ENCODE measurements around the gene GRM7.

GRM7 gene

DNA sequence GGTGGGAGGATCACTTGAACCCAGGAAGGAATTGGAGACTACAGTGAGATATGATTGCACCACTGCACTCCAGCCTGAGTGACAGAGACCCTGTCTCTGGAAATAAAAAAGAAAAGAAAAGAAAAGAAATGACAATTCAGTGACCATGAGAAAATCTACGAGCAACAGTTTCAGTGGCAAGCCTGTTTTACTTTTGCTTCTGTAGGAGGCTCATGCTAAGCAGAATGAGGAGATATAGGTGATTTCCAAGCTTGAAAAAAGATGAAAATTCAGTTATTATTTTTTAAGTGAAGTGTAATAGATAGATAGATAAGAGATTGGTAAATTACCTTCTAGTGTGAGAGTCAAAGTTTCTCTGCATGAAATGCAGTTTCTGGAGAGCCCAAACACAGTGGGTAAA is 651.1 kb downstream of the GRM7 start:
- no peak for DNase-seq

DNA sequence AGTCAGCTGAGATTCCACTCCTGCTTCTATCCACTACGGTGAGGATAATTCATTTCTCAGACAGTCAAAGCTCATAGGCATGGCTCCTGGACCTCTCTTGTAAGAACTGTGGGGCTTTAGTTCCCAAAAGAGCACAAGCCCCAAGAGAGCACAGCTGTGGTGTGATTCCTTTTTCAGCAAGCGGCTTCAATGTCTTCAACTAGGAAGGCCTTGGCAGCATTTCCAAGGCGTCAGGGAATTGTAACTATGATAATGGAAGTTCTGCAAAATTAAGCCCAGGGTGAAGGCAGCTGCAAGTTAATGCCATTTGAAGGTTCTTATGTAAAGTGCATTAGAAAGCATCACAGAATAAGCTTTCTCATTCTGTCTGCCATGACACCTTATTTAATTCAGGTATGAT is 657.1 kb downstream of the GRM7 start:
- DNase-seq = no peak

DNA sequence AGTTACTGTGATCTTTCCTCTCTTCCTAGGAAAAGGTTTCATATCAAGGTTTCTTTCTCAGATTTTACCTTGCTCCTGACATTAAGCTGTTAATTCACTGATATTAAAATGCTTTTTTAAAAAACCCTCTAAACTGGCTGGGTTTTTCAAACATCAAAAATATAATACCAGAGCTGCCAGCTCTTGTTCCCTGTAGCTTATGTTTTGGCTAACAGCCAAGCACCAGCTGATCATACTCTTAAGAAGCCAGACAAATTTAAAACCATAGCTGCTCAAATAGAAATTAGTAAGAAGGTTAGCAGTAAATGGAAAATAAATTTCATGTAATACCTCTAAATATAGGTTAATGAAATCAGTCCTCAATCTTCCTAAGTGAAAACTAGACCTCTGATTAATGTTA is 657.5 kb downstream of the GRM7 start:
- DNase-seq = no peak

DNA sequence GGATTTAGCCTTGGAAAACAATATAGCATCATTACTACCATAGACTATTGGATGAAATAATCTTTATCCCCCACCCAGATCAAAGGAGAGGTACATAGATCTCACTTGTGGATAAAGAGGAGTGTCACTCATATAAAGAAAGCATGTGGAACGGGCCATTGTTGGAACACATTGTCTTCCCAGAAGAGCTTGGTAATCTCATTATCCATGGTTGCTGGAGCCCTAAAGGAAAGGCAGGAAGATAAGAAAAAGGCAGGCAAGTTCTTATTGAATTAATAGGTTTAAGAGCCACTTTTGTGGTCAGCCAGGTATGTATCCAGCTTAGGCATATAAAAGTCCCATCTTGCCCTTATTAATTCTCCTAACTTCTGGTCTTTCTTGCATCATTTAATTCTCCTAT is 659.1 kb downstream of the GRM7 start:
- DNase-seq = no peak

DNA sequence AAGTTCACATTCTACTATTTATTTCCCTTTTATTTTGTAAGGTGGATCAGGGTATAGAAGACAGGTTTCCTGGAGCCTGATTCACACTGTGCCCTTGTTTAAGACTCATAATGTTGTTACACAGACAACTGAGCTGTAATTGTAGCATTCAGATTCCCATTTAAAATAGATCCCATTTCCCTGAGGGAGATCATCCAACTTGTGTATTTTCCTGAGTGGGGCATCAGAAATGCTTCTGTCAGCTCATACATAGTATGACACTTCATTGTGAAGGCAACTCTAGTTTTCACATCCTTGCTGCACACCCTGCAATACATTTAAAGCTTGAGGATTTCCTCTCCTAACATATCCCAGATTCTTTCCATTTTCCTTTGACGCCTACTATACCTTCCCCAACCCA is 659.7 kb downstream of the GRM7 start:
- DNase-seq = no peak

DNA sequence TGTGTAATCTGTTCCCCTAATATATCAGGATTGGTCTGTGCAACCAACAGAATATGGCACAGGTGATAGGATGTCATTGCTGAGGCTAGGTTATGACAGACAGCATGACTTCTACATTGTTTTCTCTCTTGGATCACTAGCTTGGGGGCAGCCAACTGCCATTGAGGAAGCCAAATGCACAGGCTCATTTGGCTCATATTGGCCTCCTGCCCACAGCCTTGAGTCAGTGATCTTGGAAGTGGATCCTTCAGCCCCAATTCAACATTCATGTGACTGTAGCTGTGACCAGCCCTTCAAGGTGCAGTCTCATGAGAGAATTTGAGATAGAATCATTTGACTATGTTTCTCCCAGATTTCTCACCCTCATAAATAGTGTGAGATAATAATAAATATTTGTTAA is 675.6 kb downstream of the GRM7 start:
- DNase-seq = no peak

DNA sequence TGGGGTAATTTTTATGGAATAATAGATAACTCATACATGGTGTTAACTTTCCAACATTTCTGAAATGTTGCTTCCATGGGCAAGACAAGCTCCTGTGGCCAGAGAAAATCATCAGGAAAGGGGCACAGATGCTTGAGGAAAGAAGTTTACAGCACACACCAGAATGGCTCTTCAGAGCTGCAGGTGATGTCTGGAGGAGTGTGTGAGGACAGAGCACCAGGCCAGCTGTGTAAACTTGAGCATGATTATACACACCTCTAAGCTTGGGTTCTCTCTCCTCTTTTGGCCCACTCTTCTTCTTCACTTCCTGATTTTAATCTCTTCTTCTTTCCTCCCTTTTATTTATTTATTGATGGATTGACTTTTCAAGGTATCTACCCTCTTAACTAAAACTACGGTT is 676.0 kb downstream of the GRM7 start:
- no peak for DNase-seq

DNA sequence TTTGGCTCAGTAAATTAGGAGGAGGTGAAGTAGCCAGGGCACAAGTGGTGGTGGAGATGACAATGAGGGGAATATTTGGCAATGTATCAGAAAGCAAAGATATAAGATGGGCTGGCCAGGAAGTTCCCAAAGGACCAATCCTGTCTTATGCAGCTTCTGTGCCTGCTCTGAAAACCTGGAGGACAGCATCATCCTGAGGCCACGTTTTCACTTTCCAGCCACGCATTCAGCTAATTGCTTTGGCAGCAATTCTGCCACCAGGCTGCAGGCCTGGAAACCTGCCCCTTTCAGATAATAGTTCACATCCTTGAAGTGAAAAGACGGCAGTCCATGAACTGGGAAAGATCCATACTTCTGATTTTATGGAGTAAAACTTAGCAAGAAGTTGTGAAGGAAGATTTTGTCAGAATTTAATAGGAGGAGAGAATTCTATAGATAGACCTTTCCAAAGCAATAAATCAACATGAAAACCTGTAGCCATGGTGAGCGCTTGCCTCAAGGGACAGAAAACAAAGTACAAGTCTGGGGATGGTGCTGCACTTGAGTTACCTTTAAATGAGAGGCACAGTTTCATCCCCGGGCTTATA is 682.5 kb downstream of the GRM7 start:
- DNase-seq = no peak

DNA sequence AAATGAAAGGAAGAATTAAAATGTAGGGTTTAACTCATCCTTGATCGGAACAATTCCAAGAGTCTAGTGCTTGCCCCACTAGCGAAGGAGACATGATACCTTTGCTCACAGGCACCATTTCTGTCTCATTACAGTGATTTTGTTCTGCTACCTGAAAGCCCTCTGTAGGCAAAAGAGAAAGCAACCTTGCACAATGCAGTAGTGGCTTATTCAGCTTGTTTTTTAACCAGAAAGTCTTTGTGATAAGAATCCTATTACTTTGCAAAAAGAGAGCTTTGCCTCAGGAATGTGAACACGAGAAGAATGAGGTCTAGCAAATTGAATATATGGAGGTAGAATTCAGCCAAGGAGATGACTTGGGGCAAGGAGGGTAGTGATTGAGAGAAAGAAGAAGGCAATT is 684.4 kb downstream of the GRM7 start:
- no peak for DNase-seq

DNA sequence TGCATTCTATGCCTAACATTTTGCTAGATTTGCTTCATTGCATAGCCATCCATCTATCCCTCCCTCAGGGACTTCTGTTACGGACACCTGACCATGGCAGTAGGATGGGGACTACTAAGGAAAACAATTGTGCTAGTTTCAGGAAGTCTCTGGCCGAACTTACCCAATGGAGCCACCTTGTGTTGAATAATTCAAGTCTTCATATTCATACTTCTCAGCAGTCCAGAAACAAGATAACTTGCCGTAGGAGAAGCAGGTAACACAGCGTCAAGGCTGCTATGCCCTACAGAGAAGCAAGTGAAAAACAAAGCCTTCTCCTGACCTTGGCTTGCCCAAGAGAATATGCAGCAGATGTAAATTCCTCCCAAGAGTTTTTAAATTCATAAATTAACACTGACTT is 685.3 kb downstream of the GRM7 start:
- no peak for DNase-seq

DNA sequence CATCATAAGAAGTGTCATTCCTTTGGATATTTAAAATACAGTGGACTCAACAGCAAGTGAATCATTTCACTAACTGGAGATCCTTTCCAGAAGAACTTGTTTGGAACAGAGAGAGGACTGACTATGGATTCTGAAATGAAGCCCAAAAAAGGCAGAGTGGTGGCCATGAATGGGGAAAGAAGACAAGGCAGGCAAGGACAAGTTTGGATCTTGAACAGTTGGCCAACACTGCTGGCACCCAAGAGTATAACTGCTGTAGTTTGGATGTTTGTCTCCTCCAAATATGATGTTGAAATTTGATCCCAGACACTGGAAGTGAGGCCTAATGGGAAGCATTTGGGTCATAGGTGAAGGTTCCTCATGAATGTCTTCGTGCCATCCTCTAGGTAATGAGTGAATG is 686.9 kb downstream of the GRM7 start:
- no peak for DNase-seq

DNA sequence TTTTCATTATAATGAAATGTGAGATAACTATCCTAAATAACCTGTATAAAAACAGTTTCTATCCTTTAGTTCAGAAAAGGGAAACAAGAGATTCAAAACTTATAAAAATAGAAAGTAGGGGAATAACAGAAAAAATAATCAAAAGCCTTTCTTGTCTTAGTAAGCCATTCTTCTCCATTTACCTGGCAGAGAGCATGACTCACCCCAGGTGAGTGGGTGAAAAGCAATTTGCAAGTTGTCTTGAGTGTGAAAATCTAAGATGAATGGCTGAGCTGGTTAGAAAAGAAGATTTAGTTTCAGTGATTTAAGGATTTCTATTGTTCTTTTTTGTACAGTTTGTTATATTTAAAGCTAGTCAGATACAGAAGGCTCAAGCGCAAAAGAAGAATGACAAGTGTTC is 702.0 kb downstream of the GRM7 start:
- no peak for DNase-seq

DNA sequence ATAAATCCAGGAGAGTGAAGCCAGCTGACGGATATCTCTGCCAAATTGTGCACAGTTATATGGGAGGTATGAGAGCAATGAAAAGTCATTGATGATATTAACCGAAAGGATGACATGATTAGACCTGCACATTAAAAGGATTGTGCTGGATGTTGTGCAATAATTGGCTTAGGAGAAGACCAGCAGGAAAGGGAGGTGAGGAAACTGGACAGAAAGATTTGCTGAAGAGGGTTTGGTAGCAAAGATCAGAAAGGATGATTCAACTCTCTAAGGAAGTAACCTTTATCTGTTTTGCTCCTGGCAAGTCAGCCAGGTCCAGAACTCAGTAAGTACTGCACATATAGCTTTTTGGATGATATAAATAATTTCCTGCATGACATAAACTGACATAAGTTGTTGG is 704.7 kb downstream of the GRM7 start:
- no peak for DNase-seq

DNA sequence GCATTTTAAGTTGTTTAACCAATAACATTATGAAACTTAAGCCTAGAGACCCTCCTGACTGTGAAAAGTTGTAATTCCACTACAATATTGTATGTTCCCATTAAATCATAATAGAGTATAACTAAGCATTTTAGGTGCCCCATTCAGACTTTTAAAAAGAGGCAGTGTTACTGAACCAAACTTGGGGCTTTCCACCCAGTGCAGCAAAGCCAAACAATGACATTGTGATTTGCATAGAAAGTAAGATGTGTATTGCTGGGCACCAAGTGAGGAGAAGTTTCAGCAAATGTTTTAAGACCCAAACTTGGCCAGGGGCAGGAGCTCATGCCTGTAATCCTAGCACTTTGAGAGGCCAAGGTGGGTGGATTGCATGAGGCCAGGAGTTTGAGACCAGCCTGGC is 706.2 kb downstream of the GRM7 start:
- DNase-seq = no peak

DNA sequence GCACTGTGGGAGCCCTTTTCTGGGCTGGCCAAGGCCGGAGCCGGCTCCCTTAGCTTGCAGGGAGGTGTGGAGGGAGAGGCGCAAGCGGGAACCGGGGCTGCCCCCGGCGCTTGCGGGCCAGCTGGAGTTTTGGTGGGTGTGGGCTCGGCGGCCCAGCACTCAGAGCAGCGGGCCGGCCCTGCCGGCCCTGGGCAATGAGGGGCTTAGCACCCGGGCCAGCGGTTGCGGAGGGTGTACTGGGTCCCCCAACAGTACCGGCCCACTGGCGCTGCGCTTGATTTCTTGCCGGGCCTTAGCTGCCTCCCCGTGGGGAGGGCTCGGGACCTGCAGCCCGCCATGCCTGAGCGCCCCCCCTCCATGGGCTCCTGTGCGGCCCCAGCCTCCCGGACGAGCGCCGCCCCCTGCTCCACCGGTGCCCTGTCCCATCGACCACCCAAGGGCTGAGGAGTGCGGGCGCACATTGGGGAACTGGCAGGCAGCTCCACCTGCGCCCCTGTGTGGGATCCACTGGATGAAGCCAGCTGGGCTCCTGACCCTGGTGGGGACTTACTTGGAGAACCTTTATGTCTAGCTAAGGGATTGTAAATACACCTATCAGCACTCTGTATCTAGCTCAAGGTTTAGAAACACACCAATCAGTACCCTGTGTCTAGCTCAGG is 707.7 kb downstream of the GRM7 start:
- no peak for DNase-seq

DNA sequence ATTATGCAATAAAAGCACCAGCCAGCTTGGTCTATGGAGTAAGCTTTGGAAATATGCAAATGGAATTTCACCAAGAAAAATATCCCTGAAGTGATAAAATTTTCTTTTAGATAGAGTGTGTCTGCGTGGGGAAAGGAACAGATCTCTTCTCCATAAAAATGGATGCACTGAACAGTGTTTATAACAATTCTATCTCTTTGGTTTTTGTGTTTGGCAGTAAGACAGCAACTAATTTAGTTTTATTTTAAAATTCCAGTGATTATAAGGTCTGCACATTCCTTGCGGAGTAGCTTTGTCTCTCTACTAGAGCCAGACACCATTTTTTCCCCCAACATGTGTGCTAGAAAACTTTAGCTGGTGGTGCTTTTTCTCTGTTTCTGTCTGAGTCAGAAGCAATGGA is 712.4 kb downstream of the GRM7 start:
- no peak for DNase-seq

DNA sequence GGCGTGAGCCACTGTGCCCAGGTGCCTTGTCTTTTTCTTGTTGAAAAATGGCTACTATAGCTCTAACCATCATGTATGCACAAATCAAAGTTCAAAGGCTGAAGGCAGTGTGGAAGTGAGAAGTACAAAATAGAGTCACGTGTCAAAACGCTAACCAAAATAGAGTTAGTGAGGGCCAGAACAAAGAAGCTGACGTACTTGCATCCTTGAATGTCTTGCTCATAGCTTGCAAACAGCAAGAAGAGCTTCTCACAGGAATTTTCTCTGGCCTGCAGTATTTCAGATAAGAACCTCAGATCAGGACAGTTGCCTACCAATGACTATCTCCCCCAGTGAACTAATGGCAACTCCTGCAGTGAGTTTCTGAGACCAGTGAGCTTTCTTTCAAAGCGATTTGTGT is 713.5 kb downstream of the GRM7 start:
- no peak for DNase-seq

DNA sequence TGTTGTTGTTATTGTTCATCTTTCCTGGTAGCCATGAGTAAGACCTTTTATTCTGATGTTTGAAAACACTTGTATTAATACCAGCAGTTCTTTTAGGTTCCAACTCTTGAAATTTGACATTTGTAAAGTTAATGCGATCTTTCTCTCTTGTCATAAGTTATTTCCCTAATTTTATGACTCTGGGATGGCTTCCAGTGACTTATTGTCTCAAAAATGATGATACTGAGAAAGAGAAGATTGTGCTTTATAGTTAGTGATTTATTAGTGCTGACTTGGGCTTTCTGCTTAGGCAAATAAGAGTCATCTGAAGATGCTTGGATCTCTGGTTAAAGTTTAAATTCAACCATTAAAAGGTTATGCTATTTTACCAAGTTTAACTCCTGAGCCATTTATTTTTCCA is 715.2 kb downstream of the GRM7 start:
- DNase-seq = no peak

DNA sequence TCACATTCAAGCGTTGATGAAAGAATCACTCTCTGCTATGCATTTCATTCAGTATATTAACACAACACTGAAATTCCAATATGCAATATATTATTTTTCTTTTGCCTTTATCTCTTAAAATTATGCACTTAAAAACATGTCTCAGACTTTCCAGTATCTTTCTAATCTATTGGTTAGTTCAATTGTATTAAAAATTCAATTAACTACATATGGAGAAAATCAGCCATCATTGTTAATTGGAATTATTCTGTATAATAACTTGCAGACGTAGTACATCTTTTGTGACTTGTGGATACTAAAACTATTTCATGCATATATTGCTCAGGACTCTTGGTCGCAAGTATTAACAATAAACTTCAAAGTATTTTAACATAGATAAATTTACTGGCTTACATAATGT is 715.6 kb downstream of the GRM7 start:
- no peak for DNase-seq

DNA sequence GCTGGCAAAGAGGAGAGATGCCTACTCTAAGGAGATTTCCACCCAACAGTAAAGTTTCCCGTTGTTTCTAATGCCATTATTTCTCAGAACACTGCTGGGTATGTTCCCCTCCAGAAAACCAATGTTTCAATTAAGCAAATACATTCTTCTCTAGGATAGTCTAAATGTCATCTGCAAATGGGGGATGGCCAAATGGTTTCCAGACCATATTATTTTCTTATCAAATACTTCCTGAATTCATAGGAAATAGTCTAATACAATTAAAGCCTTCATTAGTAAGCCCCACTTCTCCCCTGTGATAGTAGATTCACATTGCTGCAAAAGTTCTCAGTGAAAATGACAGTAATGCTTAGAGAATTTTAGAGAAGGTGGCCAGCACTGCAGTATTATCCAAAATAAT is 716.6 kb downstream of the GRM7 start:
- DNase-seq = no peak

DNA sequence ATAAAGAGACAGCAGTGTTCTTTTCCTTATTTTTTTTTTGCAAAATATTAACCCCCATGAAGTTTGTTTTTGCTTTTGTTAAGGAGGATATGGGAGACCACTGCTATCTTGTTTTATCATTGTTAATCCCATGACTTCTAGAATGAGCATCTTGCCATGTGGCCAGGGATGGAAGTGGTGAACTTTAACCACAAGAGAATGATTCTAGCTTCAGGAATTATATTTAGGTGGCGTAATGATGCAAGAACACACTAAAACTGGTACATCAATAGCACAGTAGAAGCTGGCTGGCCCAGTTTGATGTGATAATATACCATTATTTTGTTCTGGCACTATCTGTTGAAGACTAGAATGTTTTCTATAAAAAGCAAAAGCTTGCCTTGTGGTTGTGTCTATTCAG is 720.9 kb downstream of the GRM7 start:
- DNase-seq = no peak

DNA sequence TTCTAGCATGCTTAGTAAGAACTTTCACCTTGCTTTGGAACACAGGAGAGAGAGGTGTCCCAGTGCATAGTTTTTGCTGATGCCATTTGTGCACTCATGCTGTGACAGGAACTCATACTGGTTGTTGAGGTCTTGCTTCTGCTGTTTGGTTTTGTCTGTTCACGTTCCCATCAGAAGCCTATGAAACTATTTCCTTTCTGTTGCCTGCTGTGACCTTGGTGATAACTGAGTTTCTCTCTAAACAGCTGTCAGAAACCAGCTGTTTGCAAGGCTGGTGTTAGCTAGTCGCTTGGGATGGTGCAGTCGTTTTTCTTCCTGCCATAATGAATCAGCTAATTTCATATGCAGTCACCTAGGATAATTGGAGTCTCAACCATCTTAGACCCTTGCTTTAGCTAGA is 724.1 kb downstream of the GRM7 start:
- no peak for DNase-seq

DNA sequence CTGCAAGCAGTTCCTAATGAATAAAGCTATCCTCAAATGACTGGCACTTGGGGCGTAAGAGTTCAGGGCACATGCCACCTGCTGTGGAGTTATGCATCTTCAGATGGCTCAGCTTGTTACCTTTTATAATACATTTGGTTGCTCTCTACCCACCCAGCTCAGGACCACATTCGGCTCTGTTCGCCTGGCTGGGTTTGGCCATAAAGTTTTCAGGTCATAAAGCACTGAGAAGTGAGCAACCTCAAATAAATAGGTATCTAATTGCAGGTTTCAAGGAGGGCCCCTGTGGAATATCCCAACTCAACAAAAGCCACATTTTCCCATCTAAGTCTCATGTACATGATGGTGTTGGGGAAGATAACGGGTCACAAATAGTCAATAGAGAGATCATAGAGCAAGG is 727.3 kb downstream of the GRM7 start:
- no peak for DNase-seq

DNA sequence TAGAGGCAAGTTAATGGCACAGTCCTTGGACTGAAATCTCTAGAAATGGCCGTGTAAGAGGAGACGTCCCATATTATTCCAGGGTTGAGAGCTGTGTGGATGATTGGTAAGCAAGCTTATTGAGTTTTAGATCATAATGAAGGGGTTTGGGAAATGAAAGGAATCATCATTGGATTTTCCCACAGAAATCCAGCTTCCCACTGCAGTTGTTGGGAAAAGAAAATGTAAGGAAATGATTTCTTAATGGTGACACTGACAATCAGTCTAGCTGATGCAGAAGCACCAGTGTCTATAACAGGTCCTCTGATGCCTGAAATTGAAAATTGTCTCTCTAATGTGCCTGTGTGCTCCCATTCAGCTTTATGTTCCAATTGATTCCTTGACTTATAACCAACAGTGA is 728.6 kb downstream of the GRM7 start:
- no peak for DNase-seq

DNA sequence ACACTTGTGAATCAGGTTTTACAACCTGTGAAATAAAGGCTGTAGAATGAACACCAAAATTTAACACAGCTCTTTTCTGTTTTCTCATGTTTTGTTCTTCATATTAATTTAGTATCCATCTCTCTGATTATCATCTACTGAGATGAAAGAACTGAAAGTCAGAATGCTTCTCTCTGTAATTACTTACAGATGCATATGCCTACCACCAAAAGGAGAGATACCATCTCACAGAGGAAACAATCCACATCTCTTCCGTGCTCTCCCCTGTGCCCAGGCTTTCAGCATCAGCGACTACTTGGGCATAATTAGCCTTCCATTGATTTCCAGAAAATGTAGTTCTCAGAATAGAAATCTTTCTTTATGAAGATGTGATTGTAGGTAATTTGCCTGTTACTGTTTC is 741.4 kb downstream of the GRM7 start:
- DNase-seq = no peak

DNA sequence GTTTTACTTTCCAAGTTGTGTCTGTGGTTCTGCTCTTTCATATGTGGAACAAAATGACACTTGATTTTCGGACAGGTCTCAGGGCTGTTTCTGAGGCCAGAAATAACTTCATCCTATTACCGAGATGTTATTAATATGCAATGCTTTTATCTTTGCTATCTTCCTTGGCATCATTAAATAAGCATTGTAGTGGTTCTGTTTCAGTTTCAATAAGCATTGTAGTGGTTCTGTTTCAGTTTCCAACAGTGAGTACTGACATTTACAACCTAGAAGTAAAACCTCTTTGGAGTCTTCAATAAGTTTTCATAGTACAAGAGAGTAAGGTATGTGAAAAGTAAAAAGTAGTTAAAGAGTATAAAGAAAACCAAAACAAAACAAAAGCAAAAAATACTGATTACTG is 746.2 kb downstream of the GRM7 start:
- DNase-seq = no peak

Data from CD4-positive, alpha-beta T cell treated with Interleukin-21 for 1 hour (primary cell).